GM12801 (cell line): ENCODE results near the gene PCLO.

ENCODE experiments used
- TF ChIP-seq, protein P1 (sequence below): IDR thresholded peaks from one replicate; pipeline ENCODE4 v1.5.1; 2011; ENCODE audit warnings: control low read depth; ENCODE audit not compliant: insufficient read length; ENCODE audit errors: extremely low read depth

PCLO gene

DNA sequence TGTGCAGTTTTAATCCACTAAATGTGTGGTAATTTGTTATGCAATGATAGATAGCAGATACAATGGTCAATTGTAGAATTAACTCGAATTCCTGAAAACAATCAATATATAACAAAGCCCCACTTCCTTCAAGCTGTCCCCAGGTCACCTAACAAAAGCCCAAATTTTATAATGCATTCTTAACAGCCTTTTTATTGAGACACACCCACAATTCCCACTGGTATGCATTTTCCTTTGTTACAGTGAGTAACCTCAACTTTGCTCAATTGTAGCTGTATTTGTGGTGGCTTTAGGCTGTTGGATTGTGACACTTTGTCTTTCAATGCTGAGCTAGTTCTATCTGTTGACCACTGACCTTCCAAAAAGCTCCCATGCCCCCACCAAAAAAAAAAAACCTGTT is 439.3 kb downstream of the PCLO start:
- TF ChIP-seq, protein P1, sequence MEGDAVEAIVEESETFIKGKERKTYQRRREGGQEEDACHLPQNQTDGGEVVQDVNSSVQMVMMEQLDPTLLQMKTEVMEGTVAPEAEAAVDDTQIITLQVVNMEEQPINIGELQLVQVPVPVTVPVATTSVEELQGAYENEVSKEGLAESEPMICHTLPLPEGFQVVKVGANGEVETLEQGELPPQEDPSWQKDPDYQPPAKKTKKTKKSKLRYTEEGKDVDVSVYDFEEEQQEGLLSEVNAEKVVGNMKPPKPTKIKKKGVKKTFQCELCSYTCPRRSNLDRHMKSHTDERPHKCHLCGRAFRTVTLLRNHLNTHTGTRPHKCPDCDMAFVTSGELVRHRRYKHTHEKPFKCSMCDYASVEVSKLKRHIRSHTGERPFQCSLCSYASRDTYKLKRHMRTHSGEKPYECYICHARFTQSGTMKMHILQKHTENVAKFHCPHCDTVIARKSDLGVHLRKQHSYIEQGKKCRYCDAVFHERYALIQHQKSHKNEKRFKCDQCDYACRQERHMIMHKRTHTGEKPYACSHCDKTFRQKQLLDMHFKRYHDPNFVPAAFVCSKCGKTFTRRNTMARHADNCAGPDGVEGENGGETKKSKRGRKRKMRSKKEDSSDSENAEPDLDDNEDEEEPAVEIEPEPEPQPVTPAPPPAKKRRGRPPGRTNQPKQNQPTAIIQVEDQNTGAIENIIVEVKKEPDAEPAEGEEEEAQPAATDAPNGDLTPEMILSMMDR: no peak

DNA sequence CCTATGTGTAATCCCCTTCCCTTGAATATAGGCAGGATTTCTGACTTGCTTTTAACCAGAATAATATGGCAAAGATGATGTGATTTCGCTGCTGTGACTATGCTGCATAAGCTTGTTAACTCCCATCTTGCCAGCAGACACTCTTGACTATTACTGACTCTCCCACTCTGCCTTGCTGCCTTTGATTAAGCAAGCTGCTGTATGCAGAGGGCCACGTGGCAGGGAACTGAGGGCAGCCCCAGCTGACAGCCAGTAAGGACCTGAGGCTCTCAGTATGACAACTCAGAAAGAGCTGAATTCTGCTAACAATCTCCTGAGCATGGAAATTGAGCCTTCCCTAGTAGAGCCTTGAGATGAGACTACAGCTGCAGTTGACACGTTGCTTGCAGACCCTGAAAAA is 439.7 kb downstream of the PCLO start:
- TF ChIP-seq, protein P1: no peak

DNA sequence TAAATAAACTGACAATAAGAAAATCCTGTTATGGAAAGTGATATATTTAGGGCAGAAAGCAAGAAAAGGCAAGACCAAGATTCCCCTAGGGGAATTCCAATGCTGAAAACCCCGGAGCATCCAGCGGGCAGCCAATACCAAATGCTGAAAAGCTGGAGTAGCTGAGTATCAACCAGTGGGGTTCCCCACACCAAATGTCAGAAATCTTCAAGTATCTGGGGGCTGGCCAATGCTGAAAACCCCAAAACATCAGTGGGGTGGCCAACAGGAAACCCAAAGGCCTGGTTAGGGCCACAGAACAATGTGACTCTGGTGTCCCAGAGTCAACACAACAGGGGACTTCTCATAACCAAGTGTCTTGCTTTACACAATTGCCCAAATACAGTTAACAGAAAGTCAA is 447.3 kb downstream of the PCLO start:
- TF ChIP-seq, protein P1: no peak

DNA sequence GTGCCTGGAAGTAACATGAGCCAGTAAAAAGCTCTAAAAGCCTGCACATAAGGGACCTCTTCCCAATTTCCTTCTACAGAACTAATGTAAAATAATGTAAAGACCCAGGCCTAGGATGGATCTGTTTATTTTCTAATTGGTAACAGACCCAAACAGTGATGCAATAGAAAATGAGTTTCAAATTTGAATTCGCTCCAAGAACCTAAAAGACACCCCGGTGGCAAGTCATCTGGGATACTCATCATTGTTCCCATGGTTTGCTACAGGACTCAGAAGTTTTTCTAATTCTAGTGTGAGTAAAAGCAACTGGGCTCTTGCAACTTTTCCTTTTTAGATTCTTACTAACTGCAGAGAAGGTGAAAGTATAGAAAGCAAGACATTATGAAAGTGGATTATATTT is 447.8 kb downstream of the PCLO start:
- TF ChIP-seq, protein P1: no peak

DNA sequence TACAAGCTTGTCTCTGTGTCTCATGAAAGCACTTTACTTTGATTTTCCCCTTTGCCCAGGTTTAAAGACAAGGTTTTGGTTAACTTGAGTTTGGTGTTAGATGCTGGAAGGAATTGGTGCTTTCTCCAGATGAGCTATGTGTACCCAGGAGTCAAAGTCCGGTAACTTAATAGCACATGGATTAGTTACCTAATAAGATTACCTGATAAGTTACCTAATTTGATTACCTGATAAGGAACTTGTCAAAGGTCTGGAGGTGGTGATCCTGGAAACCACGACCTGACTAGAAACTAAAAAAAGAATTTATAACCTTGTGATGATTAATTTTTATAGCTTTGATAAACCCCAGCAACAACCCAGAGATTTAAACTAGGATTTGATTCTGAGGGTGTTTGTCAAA is 449.2 kb downstream of the PCLO start:
- TF ChIP-seq, protein P1: no peak

DNA sequence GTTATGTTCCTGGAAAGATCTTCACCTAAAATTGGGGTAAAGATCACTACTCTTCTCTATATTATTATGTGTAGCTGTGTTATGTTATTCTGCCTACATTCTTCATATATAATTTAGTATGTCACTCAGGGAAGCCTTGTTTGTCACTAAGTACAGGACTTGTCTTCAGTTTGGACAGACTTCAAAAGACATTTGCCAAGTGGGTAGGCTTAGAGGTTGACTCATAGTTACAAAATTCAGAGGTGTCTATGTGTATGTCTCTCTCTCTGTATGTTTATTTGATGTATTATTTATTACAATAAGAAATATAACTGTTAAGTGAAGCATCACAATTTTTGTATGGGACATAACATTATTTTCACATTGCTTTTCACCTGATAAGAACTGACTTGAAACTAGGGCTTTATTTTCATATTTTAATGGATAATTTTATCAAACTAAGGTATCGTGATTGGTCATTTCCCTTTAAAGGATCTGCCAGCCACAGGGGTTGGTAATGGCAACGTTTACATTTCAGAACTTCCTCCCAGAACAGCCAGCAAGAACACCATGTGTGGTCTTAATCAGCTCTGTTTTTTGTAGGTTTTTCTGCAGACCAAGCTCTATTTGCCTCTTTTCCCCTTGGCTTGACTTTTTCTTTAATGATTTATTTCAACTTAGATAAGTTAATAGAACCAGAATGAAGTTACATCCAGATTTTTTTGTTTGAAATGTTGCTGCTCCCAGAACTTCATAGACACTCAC is 457.0 kb downstream of the PCLO start:
- TF ChIP-seq, protein P1: no peak

DNA sequence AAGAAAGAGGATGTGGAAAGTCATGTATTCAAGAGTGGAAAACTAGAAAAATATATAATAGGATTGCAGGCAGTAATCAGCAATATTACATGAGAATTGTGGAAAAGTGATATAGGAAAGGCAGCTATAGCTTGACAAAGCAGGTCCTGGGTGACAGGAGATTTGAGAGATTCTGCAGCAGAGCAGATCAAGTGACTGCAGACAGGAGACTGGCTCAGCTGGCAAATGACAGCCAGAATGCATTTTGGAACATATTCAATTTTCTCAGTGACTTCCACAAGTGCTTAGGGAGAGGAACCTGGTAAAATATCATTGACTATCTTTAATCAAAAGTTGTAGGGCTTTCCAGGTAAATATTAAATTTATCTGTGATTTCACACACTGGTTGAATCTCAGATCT is 458.6 kb downstream of the PCLO start:
- TF ChIP-seq, protein P1: no peak
